ENCODE results near the gene EMCN. TPM values are rescaled to one million over a fixed set of nuclear protein-coding genes. Genes with fewer than 3 reads are reported as not detected.

The EMCN gene
- total and polyA plus RNA-seq, 9 of the 15 experiments (the other 6 are each of a cell fraction or from before 2014, with no cell fraction given), result not detected

DNA sequence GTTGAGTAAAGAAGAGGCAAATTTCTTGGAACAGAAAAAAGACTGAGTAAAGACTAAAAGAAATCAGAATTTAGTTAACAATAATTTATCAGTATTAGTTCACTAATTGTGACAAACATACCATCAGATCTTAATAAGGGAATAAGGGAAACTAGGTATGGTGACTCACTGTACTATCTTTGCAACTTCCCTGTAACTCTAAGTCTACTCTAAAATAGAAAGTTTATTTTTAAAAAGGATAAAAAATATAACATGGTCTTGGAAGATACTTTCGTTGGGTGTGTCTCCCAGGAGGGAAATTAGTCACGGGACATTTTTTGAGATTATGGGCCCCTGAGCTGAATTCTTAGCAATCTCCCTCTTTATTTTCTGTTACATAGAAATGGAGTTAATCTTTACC lies 97.3 kb downstream of the EMCN start:
- ATAC-seq (no peak), DNase-seq (ENCODE audit: extremely low read depth in 1 of 4, low spot score in 3 of 4) (no peak), FAIRE-seq (no peak)
- Histone ChIP-seq H3K4me3 (no peak overlapping the region), H3K79me2 (ENCODE audit: control insufficient read depth, insufficient read depth, low read length) (no peaks in the 10 kb centered on the region), H2AFZ (ENCODE audit: low read depth, low read length) (no peak overlapping the region), H3K9ac (ENCODE audit: insufficient read depth in 1 of 2, low read depth in 2 of 2, low read length in 2 of 2) (no peak overlapping the region), H3K36me3 (ENCODE audit: control insufficient read depth, insufficient read depth, low read length) (no peaks in the 10 kb centered on the region), H3K27me3 (ENCODE audit: control insufficient read depth in 2 of 2, insufficient read depth in 2 of 2, low read length in 2 of 2) (no peaks in the 10 kb centered on the region), H3K27ac (ENCODE audit: extremely low read depth, low read depth, low read length) (no peak overlapping the region), H3K9me3 (replicated peaks; ENCODE audit: control insufficient read depth, insufficient read depth, low read depth, low read length) (no peaks in the 10 kb centered on the region; the same call in 1 of the 2 replicates), H3K4me1 (replicated peaks in 1 of 2; ENCODE audit: control insufficient read depth in 2 of 2, insufficient read depth in 2 of 2, low read length in 2 of 2) (no peaks in the 10 kb centered on the region), H3K9me1 (ENCODE audit: control insufficient read depth, insufficient read depth, low read length) (no peaks in the 10 kb centered on the region), H3K4me2 (ENCODE audit: insufficient read depth, low read length) (no peak overlapping the region), H4K20me1 (replicated peaks; ENCODE audit: control insufficient read depth, insufficient read depth, low read length) (no peaks in the 10 kb centered on the region)
- ChIA-PET POLR2A (no interaction called here), CTCF (ENCODE audit: low intra/inter-chr PET ratio) (no interaction called here)
- 0% methylated on average over 2 of the region's 2 CpGs for WGBS (ENCODE audit: insufficient coverage, low coverage, missing lambda C conversion rate)
- TF ChIP-seq ZNF311 (CRISPR knock-in tag; IDR thresholded peaks at IDR 0.05), result no peak
- TF ChIP-seq, protein P1, sequence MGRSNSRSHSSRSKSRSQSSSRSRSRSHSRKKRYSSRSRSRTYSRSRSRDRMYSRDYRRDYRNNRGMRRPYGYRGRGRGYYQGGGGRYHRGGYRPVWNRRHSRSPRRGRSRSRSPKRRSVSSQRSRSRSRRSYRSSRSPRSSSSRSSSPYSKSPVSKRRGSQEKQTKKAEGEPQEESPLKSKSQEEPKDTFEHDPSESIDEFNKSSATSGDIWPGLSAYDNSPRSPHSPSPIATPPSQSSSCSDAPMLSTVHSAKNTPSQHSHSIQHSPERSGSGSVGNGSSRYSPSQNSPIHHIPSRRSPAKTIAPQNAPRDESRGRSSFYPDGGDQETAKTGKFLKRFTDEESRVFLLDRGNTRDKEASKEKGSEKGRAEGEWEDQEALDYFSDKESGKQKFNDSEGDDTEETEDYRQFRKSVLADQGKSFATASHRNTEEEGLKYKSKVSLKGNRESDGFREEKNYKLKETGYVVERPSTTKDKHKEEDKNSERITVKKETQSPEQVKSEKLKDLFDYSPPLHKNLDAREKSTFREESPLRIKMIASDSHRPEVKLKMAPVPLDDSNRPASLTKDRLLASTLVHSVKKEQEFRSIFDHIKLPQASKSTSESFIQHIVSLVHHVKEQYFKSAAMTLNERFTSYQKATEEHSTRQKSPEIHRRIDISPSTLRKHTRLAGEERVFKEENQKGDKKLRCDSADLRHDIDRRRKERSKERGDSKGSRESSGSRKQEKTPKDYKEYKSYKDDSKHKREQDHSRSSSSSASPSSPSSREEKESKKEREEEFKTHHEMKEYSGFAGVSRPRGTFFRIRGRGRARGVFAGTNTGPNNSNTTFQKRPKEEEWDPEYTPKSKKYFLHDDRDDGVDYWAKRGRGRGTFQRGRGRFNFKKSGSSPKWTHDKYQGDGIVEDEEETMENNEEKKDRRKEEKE (IDR thresholded peaks at IDR 0.05; ENCODE audit: borderline replicate concordance in 1 of 2, control insufficient read depth in 1 of 2, low read depth in 2 of 2, low read length in 1 of 2), result no peak
- TF ChIP-seq, protein P2, sequence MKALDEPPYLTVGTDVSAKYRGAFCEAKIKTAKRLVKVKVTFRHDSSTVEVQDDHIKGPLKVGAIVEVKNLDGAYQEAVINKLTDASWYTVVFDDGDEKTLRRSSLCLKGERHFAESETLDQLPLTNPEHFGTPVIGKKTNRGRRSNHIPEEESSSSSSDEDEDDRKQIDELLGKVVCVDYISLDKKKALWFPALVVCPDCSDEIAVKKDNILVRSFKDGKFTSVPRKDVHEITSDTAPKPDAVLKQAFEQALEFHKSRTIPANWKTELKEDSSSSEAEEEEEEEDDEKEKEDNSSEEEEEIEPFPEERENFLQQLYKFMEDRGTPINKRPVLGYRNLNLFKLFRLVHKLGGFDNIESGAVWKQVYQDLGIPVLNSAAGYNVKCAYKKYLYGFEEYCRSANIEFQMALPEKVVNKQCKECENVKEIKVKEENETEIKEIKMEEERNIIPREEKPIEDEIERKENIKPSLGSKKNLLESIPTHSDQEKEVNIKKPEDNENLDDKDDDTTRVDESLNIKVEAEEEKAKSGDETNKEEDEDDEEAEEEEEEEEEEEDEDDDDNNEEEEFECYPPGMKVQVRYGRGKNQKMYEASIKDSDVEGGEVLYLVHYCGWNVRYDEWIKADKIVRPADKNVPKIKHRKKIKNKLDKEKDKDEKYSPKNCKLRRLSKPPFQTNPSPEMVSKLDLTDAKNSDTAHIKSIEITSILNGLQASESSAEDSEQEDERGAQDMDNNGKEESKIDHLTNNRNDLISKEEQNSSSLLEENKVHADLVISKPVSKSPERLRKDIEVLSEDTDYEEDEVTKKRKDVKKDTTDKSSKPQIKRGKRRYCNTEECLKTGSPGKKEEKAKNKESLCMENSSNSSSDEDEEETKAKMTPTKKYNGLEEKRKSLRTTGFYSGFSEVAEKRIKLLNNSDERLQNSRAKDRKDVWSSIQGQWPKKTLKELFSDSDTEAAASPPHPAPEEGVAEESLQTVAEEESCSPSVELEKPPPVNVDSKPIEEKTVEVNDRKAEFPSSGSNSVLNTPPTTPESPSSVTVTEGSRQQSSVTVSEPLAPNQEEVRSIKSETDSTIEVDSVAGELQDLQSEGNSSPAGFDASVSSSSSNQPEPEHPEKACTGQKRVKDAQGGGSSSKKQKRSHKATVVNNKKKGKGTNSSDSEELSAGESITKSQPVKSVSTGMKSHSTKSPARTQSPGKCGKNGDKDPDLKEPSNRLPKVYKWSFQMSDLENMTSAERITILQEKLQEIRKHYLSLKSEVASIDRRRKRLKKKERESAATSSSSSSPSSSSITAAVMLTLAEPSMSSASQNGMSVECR (CRISPR knock-in tag; IDR thresholded peaks at IDR 0.05), result no peak
- no peak for TF ChIP-seq NUFIP1 (IDR thresholded peaks at IDR 0.05; ENCODE audit: partially characterized antibody)
- no peak for TF ChIP-seq NFYB (IDR thresholded peaks at IDR 0.05; ENCODE audit: extremely low read depth, insufficient read length)
- no peak for TF ChIP-seq CBX8 (IDR thresholded peaks at IDR 0.05; ENCODE audit: borderline replicate concordance, extremely low read depth, low read depth, low read length, poor library complexity, severe bottlenecking)
- no peak for TF ChIP-seq XRCC4 (IDR thresholded peaks at IDR 0.05; ENCODE audit: extremely low read depth, insufficient read depth, insufficient read length)
- in situ Hi-C loops (cut with MboI) (no loop called here), intact Hi-C loops (cut with micrococcal nuclease) (no loop called here)
- no TSS peak for BruUV-seq (replicated peaks)

Measured in K562 (cell line).